GM19025 (cell line): ENCODE data around the gene INF2.
"Not testable (repeated sequence)": the region's sequence is repeated elsewhere in the genome, so short reads cannot be mapped to it uniquely, and the experiment has no call there.

Experiments used
- ATAC-seq: cut with Tn5 transposase; IDR thresholded peaks from one replicate; pipeline ENCODE4 v1.9.1; 2021; ENCODE audit warnings: mild to moderate bottlenecking, low read depth, moderate library complexity; ENCODE audit not compliant: unreplicated experiment

The INF2 gene

DNA sequence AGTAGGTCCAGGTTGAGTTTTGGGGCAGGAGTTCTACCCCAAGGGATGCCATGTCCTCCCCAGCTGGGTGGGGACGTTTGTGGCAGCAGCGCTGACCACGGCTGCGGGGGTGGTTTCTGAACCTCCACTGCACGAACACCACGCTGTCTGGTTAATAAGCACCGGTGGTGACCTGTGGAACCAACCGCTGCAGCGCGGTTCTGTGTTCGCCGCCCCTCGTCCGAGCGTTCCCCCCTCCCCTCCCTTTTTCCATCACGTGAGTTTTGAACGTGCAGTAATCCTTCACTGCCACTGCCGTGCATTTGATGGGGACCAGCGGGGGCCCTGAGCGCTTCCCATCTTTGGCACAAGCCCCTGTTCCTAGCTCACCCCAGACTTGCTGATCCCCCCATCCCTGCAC is 28.2 kb downstream of the INF2 start:
- ATAC-seq, result no peak

DNA sequence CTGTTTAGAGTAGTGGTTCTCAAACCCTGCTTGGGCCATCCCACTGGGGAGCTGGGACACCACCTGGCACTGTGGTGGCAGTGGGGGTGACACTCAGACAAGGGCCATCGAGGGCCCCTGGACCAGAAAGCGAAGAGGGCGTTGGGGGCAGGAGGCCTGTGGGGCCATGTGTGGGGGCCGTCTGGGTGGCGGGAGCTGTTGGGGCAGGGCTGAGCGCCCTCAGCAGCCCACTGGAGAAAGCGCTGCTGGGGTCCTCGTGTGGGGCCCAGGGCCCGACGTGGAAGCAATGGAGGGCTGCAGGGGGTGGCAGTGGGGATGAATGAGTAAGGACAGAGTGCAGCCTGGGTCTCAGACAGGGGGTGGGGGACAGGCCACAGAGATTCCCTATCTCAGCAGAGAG is 28.7 kb downstream of the INF2 start:
- no peak for ATAC-seq

DNA sequence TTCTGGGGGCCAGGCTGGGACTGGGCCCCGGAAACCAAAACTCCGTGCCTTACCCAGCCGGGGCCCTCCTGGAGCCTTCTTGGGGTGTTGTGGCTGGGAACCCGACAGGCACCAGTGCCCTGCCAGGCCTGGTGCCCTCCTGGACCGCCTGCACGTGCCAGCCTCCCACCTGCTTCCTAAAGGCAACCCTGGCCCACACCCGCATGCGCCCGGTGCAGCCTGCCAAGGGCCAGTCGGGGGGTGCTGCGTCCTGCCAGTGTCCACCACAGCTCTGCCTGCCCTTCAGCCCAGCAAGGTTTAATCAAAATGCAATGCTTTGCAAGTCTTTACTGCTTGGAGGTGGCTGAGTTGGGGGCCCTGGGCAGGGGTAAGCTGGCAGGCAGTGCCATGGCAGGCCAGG is 29.5 kb downstream of the INF2 start:
- no peak for ATAC-seq

DNA sequence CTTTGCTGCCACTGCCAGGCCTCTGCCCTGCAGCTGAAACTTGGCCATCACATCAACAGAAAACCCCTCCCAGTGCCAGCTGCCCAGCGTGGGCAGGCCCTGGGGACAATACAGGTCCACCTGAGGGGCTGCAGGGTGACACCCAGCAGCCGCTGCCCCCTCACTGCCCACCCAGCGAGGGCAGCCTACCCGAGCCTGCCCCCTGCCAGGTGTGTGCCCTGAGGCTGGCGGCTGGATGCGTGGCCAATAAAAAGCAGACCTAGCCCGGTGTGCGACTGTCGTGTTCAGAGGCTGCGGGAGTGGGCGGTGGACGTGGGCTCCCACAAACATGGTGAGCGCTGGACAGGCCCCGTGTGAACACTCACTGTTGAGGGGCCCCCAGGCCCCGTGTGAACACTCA is 29.9 kb downstream of the INF2 start:
- ATAC-seq, result no peak

DNA sequence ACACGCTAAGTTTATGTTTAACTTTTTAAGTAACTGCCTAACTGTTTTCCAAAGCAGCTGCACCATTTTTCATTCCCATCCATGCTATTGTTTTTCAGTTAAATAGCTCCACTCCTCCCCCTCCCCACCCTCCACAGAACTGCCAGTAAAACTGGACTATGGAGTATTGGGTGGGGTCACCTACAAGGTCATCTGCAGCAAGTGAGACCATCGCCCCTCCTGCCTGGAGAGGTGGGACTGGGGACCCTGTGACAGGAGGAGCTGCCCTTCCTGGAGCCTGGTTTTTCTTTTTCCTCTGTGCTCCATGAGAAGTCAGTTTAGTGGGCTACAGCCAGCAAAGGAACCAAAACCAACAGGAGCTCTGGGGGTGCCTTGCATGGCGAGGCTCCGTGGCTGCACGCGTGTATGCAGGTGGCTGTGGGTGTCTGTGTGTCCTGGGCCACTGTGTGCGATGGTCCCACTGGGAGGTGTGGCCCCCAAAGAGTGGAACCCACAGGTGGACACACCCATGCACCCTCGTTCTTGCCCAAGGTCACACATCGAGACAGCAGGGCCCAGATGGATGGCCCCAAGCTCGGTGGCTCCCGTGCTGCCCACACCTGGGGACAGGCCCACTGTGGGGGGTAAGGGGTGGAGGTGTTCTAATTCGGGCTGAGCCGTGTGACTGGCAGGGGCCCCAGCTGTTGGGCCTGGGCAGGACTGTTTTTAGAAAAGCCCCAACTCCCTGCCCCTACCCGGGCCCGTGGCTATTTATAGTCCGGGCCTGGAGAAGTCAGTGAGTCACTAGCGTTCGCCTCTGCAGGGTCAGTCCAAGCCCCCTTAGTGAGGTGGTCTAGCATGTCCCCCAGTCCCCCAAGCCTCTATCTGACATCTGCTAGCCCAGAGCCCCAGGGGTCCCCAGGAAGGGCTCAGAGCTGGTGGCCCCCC is 32.4 kb downstream of the INF2 start:
- no peak for ATAC-seq

DNA sequence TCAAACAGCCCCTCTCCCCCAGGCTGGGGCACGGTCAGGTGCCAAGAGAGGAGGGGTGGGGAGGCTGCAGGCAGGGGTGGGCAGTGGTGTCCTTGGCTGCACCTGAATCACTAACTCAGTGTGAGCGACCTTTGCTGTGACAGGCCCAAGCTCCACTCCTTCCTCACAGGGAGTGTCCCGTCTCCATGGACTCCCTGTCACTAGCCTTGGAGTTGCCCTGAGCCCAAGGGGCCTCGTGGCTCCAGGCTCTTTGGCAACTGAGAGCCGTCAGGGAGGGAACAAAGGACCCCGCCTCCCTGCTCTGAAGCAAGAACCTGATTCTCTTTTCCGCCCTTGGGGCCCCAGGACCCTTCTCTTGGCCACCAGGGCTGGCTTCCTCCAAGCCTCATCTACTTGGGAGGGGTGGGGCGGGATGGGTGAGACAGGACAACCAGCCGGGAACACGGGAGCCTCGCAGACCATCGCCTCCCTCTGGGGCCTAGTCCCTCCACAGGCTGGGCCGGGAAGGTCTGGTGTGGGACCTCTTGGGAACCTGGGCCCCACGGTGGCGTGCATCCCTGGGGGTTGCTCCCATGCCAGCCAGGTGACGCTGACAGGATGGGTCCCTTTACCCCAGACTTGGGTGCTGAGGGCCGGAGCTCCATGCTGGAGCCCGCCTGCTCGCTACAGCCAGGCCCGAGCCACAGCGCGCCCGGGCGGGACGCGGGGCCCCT is 33.7 kb downstream of the INF2 start:
- ATAC-seq, result no peak

DNA sequence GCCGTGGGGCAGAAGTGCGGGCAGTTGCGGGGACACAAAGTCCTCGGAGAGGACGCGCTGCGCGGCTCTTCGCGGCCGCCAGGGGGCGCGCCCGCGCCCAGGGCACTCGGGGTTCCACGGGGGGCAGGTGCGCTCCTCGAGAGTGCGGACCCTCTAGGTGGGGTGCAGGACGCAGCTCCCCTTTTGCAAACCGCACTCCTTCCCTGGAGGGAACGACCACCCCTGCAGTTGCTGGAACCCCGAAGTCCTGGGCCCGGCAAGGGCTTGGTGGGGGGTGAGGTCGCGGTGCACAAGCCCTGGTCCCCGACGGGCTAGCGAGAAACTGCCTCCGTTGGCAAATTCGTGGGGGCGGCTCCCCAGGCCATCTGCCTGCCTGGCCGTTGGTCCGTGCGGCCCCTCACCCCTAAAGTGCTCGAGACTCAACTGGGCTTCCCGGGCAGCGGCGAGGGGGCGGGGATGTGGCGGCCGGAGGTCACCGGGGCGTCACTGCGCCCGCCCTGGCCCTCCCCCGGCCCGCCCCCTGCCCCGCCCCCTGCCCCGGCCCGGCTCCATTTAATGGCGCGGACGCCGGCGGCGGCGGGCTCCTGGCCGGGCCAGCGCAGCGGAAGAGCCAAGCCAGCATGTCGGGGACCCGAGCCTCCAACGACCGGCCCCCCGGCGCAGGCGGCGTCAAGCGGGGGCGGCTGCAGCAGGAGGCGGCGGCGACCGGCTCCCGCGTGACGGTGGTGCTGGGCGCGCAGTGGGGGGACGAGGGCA is 34.4 kb downstream of the INF2 start, which contains the start of gene ADSS1:
ADSS1 (plus strand) TSS at position 579 of the 756 bp plus-strand sequence; CDS start at position 621, 42 bp downstream.
- peak; percentile 60 for ATAC-seq

DNA sequence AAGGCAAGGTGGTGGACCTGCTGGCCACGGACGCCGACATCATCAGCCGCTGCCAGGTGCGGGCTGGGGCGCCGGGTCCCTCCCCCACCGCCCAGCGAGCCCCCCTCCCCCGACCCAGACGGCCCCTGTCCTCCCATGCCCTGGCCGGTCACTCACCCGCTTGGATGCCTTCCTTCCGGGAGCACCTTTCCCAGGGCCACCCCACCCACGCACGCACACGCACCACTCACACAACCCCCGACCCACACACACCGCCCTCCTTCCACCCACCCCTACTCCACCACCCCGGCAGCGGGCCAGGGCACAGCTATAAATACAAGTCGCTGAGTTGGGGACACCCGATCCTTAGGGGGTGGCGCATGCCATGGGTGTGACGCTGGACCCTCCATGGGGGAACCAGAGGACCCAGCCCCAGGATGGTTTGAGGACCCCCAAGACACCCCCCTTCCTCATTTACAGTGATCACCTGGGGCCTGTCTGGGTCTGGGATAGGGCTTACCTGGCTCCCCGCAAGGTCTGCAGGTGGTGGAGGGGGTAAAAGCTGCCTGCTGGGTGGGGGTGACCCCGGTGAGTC is 35.1 kb downstream of the INF2 start:
- ATAC-seq, result no peak

DNA sequence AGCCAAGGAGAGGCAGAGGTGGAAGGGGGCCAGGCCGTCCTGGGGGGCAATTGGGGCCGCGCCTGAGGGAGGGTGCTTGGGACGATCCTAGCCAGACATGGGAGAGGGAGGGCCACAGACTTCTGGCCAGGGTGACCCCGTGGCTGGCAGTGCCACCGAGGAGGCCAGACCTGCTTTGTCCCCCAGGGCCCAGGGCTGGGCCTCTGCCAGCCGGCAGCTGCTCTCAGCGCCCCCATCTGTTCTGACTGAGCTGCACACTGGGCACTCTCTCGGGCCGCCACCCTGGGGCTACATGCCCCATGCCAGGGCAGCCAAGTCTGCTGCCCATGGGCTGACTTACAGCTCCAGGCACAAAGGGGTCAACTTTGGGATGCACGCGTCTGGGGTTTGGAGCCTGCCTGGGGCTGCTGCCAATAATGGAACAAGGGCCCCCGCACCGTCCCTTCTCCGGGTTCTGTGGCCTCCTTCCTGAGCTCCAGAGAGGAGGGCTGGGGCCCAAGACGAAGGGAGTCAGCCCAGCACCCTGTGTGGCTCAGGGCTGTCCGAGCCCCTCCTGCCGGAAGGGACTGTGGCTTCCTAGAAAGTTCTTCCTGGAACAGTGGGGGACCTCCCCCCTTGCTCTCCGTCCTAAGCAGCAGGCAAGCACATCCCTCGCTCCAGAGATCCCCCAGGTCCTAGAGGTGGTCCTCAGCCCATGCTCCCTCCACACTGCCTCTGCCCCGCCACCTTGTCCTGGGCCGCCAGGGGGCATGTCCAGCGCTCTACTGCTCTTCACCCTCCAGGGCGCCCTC is 35.8 kb downstream of the INF2 start:
- no peak for ATAC-seq

DNA sequence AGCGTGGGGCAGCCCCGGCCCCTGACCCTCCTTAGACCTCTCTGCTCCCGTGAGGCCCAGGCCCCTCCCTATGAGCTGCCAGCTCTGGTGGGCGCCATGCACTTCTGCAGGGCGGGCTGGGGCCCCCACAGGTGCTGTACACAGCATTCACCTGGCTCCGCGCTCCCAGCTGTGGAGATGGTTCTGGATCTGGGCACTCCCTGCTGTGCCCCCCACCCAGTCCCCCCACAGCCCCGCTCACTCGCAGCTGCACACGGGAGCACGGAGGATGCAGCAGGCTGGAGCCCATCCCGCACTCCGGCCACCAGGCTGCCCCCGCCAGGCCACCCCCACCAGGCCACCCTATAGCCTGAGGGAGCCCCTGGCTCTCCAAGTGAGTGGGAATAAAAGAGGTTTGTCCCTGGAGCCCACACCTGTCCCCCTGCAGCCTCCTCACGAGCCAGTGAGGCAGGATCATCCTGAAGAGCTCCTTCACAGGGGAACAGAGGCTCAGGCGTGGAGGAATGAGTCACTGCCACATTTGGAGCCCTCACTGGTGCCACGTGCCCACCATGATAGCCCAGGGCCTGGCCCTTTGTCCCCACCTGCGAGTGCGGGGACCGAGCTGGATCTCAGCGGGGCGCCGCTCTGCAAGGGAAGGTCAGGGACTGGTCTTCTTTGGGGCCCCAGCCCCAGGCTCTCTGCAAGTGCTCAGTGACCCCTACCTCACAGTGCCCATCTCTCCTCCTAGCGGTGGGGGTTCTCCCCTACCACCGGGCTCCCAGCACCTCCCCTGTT is 36.5 kb downstream of the INF2 start:
- ATAC-seq, result no peak

DNA sequence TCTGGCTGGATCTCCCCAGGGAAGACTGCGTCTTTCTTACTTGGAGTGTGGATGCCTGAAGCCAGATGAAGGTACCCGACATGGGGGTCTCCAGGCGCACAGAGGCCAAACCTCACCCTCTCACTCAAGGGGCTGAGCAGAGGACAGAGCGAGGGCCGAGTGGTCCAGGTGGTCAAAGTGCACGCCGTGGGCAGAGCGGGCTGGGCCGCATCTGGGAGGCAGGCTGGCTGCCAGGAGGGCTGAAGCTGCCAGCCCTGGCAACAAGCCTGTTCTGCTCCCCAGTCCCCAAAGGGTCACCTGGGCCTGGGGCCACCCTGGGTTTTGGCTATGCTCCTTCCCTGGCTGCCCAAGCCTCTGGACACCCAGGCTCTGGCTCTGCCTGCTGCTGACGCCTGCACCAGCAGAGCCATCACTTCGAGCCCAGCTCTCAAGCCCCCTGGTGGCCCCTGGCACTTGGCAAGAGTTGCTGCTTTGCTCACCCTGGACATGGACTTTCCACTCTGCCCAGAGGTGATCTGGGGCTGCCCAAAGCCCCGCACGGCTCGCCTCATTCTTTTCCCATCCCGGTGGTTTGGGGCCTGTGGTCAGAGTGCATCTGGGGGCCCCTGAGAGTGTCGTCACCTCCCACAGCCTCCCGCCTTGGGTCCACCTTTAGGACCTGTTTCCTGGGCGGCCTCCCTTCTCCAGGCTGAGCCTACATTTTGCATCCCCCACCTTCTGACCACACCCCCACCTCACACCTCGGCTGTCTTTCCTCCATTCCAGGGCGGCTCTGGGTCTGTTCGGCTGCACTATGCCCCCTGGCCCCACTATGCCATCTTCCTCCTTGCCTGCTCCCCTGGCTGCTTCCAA is 37.4 kb downstream of the INF2 start:
- ATAC-seq, result no peak

DNA sequence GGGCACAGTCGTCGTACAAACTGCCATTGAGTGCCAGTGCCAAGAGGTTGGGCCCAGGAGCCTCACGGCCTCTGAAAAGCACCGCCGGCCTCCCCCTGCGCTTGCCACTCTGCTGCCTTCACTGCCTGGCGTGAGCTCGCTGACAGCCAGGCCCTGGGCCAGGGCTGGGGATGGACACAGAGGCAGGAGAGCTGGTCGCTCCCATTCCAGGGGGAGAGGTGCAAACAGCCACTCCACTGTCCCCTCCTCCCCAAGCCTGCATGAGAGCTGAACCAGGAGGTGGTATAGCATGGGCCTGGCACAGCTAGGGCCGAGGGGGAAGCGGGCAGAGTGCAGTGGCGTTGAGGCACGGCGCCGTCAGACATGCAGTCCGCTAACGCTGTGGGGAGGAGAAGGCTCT is 39.2 kb downstream of the INF2 start:
- ATAC-seq, result no peak

DNA sequence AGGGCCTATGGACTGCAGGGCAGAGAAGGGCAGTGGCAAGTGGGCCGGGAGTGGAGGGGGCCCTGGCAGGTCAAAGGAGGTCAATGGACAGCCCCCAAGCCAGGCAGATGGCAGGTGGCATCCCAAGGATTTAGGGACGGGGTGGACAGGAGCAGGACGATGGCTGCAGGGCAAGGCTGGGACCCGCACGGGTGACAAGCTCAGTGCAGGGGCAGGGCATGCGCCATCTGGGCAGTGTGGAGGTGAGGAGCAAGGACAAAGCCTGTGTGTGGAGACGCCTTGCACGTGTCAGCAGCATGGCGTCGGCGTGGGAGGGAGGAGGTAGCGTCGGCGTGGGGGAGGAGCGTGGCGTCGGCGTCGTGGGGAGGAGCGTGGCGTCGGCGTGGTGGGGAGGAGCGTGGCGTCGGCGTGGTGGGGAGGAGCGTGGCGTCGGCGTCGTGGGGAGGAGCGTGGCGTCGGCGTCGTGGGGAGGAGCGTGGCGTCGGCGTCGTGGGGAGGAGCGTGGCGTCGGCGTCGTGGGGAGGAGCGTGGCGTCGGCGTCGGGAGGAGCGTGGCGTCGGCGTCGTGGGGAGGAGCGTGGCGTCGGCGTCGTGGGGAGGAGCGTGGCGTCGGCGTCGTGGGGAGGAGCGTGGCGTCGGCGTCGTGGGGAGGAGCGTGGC is 39.9 kb downstream of the INF2 start:
- not testable (repeated sequence) for ATAC-seq

DNA sequence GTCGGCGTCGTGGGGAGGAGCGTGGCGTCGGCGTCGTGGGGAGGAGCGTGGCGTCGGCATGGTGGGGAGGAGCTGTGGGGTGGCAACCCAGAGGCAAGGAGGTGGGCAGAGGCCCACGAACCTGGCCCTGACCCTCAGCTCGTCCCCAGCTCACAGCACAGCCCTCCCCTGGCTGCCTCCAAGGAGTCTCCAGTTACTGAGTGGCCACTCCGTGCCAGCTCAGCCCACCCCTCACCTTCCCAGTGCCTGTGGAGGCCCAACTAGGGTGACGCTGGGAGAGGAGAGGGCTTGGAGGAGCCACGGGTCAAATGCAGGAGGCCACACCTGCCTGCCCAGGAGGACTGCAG is 40.4 kb downstream of the INF2 start:
- no peak for ATAC-seq

DNA sequence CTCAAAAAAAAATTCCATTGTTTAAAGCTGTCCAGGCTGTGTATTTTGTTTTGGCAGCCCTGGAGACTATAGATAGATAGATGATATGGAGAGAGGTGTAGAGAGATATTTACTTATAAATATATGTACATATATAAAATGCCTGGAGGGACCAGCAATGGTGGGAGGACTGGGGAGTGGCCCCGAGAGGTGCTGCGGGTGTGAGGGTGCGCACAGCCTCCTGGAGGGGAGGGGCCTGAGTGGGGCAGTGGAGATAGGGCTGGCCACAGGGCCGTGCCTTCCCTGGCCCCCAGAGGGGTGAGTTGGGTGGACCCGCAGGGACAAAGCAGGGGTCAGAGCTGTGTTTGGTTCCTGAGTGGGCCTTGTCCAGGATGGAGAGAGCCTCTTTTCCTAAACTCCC is 41.1 kb downstream of the INF2 start:
- no peak for ATAC-seq

DNA sequence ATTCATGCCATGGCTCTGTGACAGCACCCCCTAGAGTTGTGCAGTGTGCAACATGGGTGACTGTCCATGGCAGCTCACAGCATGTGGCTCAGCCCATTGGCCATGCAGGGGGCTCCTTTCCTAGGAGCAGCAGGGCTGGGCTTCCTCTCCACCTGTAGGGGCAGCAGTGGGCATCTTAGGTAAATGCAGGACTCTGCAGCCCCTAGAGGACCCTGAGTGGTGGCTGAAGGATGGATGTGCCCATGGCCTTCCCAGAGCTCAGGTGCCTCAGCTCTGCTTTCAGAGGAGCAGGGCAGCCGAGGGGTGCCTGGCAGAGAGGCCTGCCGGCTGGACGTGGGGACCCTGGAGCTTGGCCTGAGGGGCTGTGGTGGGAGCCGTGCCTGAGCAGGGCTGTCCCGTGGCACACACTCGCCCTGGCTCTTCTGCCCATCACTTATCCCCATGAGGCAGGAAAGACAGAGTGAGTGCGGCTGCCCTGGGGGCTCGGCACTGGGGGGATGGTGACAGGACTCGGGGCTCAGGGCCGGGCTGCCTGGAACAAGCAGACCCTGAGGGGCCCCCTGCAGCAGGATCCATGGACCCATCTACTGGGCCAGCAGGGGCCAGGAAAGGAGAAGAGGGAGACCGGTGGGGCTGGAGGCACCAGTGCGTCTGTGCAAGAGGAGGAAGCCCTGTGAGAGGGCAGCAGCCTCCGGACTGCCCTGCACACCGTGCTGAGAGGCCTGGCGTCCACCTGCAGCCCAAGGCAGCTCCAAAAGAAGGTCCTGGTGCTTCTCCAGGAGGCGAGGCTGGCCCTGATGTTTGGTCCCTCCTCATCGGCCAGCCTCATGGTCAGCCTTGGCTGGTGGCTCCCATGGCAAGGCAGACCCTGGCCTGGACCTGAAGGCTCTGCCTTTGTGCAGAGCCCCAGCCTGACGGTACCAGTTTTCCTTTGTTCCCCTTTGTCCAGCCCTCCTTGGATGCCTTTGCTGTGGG is 42.2 kb downstream of the INF2 start:
- no peak for ATAC-seq

DNA sequence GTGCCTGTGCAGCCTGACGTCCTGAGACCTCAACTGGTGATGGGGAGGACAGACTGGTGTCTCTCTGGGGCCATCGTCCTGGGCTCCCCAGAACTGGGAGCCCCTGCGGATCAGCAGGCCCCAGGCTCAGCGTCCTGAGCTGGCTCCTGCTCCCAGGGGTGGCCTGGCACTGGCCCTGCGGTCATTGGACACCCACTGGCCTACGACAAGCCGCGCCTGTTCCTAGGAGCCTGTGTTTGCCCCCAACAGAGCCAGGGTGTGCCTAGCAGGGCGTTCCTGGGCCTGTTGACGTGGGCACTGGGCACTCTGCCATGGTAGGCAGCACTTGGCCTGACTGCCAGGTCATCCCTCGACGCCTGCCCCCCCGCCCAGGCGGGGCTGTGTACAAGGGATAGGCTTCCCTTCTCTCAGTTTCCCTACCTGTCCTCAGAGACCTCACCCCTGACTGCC is 43.0 kb downstream of the INF2 start:
- ATAC-seq, result no peak
